ENCODE results near the gene HTR7. TPM values are rescaled to one million over a fixed set of nuclear protein-coding genes. Genes with fewer than 3 reads are reported as not detected.

Gene HTR7
- total RNA-seq (2014; rRNA removed; shearing (Covaris generic)) = 18.0 and 22.4 TPM in 2 replicates

GRCh38 chr10:90857635-90858460 lies at the start of gene HTR7:
Gene HTR7, minus strand, starts transcription at chr10:90858039. Its CDS starts 368 bp downstream, at chr10:90857671.

GRCh38 chr10:90871766-90872647 lies 14.2 kb upstream of the HTR7 start, which contains the start of gene RPP30:
Gene RPP30, plus strand, starts transcription at chr10:90871974. Its CDS starts 13 bp downstream, at chr10:90871987.

Small RNA genes within 50 kb of the gene (small RNA-seq; reads per million reads assigned to genes)
- gene RF00019 = not detected

Other genes with a start within 250 kb of the HTR7 start
- gene RPP30, start 13.9 kb upstream of the HTR7 start, total RNA-seq (2014; rRNA removed; shearing (Covaris generic)) = 52.7 and 54.0 TPM in 2 replicates
- 34.6 and 35.3 TPM in 2 replicates for gene ANKRD1, start 63.0 kb upstream of the HTR7 start, total RNA-seq (2014; rRNA removed; shearing (Covaris generic))

All from A375 (cell line).